NCI-H748 treated with DMSO at 0.1 percent for 48 hours (cell line): ENCODE measurements around the gene ZNF768.
"Not testable (repeated sequence)": the region's sequence is repeated elsewhere in the genome, so short reads cannot be mapped to it uniquely, and the experiment has no call there.

ENCODE experiments used
- DNase-seq: peaks from one replicate; lab custom pipeline; 2025; lab: John Stamatoyannopoulos, UW

ZNF768 gene

DNA sequence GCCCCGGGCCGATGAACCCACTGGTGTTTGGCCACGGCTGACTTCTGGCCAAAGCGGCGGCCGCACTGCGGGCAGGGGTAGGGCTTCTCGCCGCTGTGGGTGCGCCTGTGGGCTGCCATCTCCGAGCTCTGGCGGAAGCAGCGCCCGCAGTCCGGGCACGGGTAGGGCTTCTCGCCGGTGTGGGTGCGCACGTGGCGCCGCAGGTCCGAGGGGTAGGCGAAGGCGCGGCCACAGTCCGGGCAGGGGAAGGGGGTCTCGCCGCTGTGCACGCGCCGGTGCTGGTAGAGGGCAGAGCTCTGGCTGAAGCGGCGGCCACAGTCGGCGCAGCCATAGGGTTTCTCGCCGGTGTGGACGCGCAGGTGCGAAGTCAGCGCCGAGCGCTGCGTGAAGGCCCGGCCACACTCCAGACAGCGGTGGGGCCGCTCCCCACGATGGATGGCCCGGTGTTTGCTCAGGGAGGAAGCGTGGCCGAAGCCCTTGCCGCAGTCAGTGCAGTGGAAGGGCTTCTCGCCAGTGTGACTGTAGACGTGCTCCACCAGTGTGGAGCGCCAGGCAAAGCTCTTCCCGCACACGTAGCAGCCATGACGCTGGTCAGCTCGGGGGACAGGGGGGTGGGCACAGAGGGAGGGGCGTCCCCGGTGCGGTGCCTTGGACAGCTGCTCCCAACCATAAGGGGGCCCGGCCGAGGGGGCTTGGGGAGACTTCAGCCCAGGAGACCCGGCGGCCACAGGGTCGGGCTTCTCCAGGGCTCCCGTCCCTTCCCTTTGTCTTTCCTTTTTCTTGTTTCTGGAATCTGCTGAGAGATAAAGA is 29.2 kb upstream of the ZNF768 start:
- no peak for DNase-seq

GRCh38 chr16:30554557-30555314 is 28.4 kb upstream of the ZNF768 start:
- no peak for DNase-seq

DNA sequence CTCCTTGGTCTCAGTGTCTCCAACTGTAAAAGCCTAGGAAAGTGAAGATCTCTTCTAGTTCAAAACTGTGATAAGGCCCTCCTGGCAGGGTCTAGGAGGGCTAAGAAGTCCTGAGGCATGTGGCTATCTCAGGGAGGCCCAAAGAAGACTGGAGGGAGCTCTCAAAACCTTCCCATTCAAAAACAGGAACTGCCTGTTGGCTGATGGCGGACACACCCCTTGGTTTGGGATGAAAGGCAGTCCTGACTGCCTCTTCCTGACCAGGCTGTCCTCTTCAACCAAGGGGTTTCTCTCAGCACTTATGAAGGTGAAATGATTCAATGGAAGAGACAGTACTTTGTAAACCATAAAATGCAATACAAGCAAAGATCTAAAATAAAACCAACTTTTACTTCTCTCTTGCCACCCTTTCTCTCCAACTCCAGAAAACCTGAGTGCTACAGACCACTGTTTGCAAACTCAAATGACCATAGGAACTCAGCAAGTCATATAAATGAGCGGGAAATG is 27.1 kb upstream of the ZNF768 start:
- DNase-seq: no peak

GRCh38 chr16:30552956-30553355 is 26.6 kb upstream of the ZNF768 start:
- no peak for DNase-seq

- DNase-seq: no peak
Observed at GRCh38 chr16:30551781-30552180, 25.4 kb upstream of the ZNF768 start.

DNA sequence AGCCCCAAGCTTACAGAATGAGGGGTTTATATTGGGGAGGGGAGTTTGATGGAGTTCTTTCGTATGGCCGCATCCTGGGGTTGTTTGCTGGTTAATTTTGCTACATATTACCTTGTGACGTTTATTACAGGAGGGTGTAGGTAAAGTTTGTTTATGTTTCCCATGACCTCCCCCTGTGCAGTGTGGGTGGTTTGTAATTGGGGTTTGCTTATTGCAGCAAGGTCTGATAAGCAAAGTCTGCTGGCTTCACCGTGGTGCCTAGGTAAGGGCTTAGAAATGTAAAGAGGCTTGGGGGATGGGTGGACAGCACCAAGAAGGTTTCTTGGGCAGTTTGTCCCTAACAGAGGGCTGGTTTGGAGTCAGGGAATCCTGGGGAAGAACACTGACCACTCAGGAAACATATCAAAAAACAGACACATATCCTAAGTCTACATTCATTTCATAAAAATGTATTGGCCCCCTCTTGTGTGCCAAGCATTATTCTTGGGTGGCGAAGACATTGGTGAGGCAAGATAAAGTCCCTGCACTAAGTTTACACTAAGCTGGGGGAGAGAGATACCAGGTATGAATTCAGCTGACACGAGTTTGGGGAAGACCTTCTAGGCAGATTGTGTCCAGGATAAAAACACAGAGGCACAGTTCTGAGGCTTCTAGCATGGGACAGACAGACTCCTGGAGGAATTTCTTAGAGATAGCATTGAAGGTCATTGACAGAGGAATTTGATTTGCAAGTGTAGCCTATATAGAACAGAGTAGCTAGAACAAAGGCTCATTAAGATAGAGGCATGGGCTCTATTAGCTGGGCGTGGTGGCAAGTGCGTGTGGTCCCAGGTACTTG is 22.3 kb upstream of the ZNF768 start:
- no peak for DNase-seq

GRCh38 chr16:30546115-30546514 is 19.7 kb upstream of the ZNF768 start:
- no peak for DNase-seq

DNA sequence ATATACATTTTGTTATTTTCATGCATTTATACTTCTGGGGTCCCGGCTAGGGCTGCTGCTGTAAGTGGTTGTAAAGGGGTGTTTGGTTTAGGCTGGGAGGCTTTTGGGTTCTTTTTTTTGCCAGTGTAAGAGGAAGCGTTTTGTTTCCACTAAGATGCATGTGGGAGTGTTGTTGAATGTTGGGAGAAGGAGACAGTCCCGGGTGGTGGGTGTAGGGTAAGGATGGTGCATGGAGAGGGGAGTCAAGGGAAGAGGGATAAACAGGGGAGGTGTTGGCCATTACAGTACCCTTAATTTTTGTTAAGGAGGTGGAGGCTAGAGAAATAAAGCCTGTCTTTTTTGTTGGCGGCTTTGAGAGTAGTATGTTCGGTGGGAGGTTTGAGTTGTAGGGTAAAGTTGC is 16.7 kb upstream of the ZNF768 start:
- DNase-seq: no peak

DNA sequence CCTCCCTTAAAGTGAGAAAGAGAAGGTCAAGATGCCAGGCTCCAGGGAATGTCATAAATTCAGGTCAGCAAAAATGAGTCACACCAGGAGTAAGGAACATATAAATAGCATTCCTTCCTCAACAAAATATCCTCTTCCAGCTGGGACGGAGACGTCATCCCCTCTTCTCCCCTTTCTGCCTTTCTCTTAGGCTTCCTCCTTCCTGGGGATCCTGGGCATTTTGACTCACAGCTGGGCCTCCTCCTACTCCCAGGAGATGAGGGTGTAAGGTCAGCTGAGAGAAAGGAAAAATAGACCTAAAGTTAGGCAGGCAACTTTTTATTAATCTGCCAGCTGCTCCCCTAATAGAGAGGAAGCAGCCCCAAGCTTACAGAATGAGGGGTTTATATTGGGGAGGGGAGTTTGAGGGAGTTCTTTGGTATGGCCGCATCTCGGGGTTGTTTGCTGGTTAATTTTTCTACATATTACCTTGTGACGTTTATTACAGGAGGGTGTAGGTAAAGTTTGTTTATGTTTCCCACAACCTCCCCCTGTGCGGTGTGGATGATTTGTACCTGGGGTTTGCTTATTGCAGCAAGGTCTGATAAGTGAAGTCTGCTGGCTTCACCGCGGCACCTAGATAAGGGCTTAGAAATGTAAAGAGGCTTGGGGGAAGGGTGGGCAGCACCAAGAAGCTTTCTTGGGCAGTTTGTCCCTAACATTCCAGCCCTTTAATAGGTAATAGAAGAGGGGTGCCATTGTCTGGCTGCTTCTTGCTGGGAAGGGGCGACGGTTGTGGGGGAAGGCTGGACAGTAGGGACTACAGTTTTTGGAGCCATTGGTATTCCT is 15.3 kb upstream of the ZNF768 start:
- DNase-seq: no peak

GRCh38 chr16:30540916-30541464 is 14.6 kb upstream of the ZNF768 start:
- DNase-seq: not testable (repeated sequence)

- DNase-seq: not testable (repeated sequence)
Observed at GRCh38 chr16:30539986-30540526, 13.7 kb upstream of the ZNF768 start.

DNA sequence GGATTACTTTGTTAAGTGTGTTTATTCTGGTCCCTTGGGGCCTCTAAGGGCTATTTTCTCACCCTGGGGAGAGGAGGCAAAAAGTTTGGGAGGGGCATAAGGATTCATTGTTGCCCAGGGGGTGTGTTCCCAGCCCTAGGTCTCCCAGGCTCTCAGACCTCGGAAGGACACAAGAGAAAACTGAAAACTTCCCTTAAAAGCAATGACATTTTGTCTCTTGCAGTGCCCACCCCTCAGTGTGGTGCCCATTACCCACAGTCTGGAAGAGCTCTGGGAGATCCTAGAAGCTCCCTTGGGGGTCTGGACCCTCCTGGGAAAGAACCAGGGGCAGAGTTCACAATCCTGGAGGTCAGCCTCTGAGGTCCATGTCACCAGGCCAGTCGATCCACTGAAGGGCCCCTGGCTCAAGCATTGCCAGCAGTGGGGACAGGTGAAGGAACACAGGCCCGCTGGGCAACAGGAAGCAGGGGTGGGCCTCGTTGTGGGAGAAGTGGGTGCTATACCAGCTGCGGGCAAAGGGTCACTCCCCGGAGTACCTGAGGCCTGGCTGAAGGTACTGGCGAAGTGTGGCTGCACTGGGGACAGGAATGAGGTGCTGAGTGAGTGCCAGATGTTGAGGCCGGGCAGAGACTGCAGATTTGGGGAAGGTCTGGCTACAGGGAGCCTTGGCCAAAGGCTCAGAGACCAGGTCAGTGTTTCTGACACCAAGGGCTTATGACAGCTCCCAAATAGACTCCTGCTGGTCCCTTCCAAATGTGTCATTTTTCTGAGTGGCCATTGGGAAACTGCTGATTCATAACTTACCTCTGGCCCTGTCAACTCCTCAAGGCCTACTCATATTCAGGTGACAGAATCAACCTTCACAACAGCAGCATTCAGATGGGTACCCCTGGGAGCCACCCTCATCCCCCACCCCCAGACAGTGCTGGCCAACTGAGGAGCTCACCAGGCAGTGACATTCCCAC is 12.9 kb upstream of the ZNF768 start:
- DNase-seq: no peak

DNA sequence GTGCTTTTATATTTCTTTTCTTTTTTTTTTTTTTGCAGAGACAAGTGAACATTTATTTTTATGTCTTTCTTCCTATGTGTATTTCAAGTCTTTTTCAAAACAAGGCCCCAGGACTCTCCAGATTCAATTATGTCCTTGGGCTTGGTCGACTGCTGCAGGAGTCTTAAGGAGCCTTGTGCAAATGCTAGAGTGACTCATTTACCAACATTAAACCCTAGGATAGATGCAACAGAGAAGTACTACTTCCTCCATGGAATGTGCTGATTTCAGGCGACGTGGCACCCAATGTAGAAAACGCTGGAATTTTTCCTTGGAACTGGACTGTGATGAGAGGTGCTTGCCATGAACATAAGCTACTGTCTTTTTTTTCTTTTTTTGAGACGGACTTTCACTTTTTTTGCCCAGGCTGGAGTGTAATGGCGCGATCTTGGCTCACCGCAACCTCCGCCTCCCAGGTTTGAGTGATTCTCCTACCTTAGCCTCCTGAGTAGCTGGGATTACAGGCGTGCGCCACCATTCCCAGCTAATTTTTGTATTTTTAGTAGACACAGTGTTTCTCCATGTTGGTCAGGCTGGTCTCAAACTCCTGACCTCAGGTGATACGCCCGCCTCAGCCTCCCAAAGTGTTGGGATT is 10.1 kb upstream of the ZNF768 start:
- DNase-seq: not testable (repeated sequence)

GRCh38 chr16:30535777-30536190 is 9.4 kb upstream of the ZNF768 start:
- peak; percentile 33 for DNase-seq

GRCh38 chr16:30535106-30535776 is 8.9 kb upstream of the ZNF768 start:
- no peak for DNase-seq

DNA sequence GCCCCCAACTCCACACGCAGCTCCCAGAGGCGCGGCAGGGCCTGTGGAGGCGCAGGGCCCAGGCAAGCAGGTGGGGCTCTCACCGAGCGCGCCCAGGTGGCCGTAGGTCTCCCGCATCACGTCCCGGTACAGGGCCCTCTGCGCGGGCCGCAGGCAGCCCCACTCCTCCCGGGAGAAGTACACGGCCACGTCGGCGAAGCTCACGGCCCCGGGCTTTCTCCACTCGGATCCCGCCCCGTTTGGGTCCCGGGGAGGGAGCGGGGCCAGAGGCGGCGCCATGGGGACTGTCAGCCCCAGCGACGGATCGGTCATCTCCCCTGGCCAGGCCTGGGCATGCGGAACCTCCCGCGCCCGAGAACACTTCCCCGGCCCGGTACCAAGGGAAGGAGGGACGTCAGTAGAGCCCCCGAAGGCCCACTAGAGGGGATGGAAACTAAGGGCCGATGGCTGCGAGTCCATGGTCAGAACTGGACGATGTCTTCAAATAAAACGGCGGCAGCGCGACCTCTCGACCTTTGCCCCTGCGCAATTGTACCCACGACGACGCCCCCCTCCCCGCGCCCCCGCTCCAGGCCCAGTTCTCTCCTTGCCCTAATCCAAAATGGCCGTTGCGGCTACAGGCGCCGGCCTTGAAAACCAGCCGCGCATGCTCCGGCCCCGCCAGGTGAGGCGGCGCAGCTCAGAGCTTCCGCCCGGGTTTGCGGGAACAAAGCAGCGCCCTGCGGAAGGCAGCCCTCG is 8.2 kb upstream of the ZNF768 start, which contains the start of gene ZNF747:
ZNF747 (minus strand) TSS at position 491 of the 738 bp plus-strand sequence; CDS start at position 312, 179 bp downstream.
- peak; percentile 60 for DNase-seq

DNA sequence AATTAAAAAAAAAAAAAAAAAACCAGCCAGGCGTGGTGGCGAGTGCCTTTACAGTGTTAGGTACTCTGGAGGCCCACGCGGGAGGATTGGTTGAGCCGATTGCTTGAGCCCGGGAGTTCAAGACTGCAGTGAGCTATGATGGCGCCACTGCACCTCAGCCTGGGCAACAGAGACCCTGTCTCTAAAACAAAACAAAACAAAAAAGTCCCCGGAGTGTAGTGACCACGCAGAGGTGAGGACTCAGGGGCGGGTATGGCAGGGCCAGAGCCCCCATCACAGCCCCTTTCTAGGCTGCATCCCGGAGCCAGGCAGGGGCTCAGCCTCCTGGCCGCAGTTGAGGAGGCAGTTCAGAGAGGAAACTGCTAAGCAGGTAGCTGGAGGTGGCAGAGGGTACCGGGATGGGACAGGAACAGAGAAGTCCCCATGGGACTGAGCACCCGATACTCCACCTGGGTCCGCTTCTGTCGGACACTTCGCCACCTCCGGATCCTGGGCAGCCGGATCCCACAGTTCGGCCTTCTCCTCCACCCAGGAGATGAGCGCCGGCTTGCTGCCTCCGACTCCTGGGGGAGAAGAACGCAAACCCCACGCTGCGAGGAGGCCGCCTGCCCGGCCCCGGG is 7.5 kb upstream of the ZNF768 start:
- DNase-seq: no peak
